OCI-LY3 (cell line): ENCODE data around the gene ERGIC3.

Experiments used
- H2AFZ ChIP-seq: fragments of 200-600, 300-600 bp; shearing (Covaris generic); 2 replicates; pipeline ENCODE4 v1.6.0; 2014; ENCODE audit warnings: antibody characterized with exemption, low read depth, low read length
- H3K27ac ChIP-seq: fragments of 200-600, 300-600 bp; sonication (generic); 2 replicates; pipeline ENCODE4 v1.5.1; 2014; ENCODE audit warnings: mild to moderate bottlenecking, low read length, moderate library complexity, mixed read lengths
- H3K27me3 ChIP-seq: fragments of 200-600, 300-600 bp; sonication (generic); 2 replicates; pipeline ENCODE4 v1.6.1; 2014; ENCODE audit warnings: low read depth, low read length, mixed read lengths
- H3K36me3 ChIP-seq: fragments of 200-600, 300-600 bp; sonication (generic); replicated peaks from 2 replicates; pipeline ENCODE3; 2014; ENCODE audit warnings: low read depth, low read length, mixed read lengths
- H3K4me1 ChIP-seq: fragments of 300-600, 200-600 bp; sonication (generic); 2 replicates; pipeline ENCODE4 v1.6.1; 2014; ENCODE audit warnings: low read length, mixed read lengths
- H3K4me2 ChIP-seq: fragments of 200-600, 300-600 bp; sonication (generic); 2 replicates; pipeline ENCODE4 v1.6.1; 2014; ENCODE audit warnings: low read length, mixed read lengths
- H3K4me3 ChIP-seq: fragments of 300-600, 200-600 bp; sonication (generic); 2 replicates; pipeline ENCODE4 v1.5.1; 2014; ENCODE audit warnings: antibody characterized with exemption, mild to moderate bottlenecking, low read length, moderate library complexity
- H3K79me2 ChIP-seq: fragments of 300-600, 200-600 bp; shearing (Covaris generic); 2 replicates; pipeline ENCODE4 v1.6.1; 2014; ENCODE audit warnings: mild to moderate bottlenecking, low read length, mixed read lengths
- H3K9ac ChIP-seq: fragments of 300-600, 200-600 bp; shearing (Covaris generic); 2 replicates; pipeline ENCODE4 v1.6.0; 2014; ENCODE audit warnings: mild to moderate bottlenecking, low read length, moderate library complexity
- H3K9me3 ChIP-seq: fragments of 200-600, 300-600 bp; shearing (Covaris generic); 2 replicates; pipeline ENCODE4 v1.6.1; 2014; ENCODE audit warnings: low read length, mixed read lengths; ENCODE audit not compliant: insufficient read depth
- H4K20me1 ChIP-seq: fragments of 200-600, 300-600 bp; sonication (generic); 2 replicates; pipeline ENCODE4 v1.6.1; 2016; ENCODE audit warnings: low read length, mixed read lengths; ENCODE audit not compliant: insufficient read depth
- CTCF ChIP-seq: fragments of 200-600, 300-600 bp; sonication (generic); IDR thresholded peaks from 2 replicates; pipeline ENCODE4 v1.5.1; 2014; ENCODE audit warnings: antibody characterized with exemption, low read length, low read depth
- EZH2phosphoT487 ChIP-seq: fragments of 200-600 bp; shearing (Covaris generic); IDR thresholded peaks from 2 replicates; pipeline ENCODE4 v1.6.1; 2018; ENCODE audit warnings: antibody characterized with exemption, mixed run types, low read depth

ERGIC3 gene

GRCh38 chr20:35558451-35558850, 16.6 kb downstream of the ERGIC3 start:
- peaks cover 12% of the 10 kb centered on the region for H3K36me3 ChIP-seq
- H3K9ac ChIP-seq, result no peak overlapping the region
- no peaks in the 10 kb centered on the region for H3K79me2 ChIP-seq
- no peaks in the 10 kb centered on the region for H3K27me3 ChIP-seq
- H4K20me1 ChIP-seq, result no peaks in the 10 kb centered on the region
- no peaks in the 10 kb centered on the region for H3K9me3 ChIP-seq
- no peak overlapping the region for H3K27ac ChIP-seq
- no peaks in the 10 kb centered on the region for H3K4me1 ChIP-seq
- TF ChIP-seq CTCF (no peak), EZH2phosphoT487 (no peak)
- H3K4me2 ChIP-seq, result no peak overlapping the region
- no peak overlapping the region for H3K4me3 ChIP-seq
- H2AFZ ChIP-seq, result no peak overlapping the region

- Histone ChIP-seq H3K4me2 (no peak overlapping the region), H3K36me3 (peaks cover 11% of the 10 kb centered on the region), H3K9me3 (no peaks in the 10 kb centered on the region), H4K20me1 (no peaks in the 10 kb centered on the region), H3K79me2 (no peaks in the 10 kb centered on the region), H3K9ac (no peak overlapping the region), H3K4me1 (no peaks in the 10 kb centered on the region), H3K27me3 (no peaks in the 10 kb centered on the region), H3K27ac (no peak overlapping the region), H2AFZ (no peak overlapping the region), H3K4me3 (no peak overlapping the region)
- no peak for TF ChIP-seq CTCF
- TF ChIP-seq EZH2phosphoT487, result no peak
Observed at GRCh38 chr20:35559042-35559693, 17.3 kb downstream of the ERGIC3 start.

GRCh38 chr20:35560105-35560511, 18.2 kb downstream of the ERGIC3 start:
- no peak overlapping the region for H3K27ac ChIP-seq

GRCh38 chr20:35560541-35560940, 18.7 kb downstream of the ERGIC3 start:
- TF ChIP-seq EZH2phosphoT487, result no peak
- TF ChIP-seq CTCF, result no peak
- H3K4me2 ChIP-seq, result no peak overlapping the region
- H3K36me3 ChIP-seq, result peaks cover 11% of the 10 kb centered on the region
- no peaks in the 10 kb centered on the region for H3K27me3 ChIP-seq
- H3K4me3 ChIP-seq, result no peak overlapping the region
- H3K9me3 ChIP-seq, result no peaks in the 10 kb centered on the region
- H3K9ac ChIP-seq, result no peak overlapping the region
- no peaks in the 10 kb centered on the region for H3K4me1 ChIP-seq
- no peak overlapping the region for H2AFZ ChIP-seq
- no peak overlapping the region for H3K27ac ChIP-seq
- H3K79me2 ChIP-seq, result no peaks in the 10 kb centered on the region
- H4K20me1 ChIP-seq, result no peaks in the 10 kb centered on the region

More at GRCh38 chr20:35560105-35560511, 18.2 kb downstream of the ERGIC3 start:
- H3K9ac ChIP-seq, result no peak overlapping the region
- H3K36me3 ChIP-seq, result peaks cover 11% of the 10 kb centered on the region
- H2AFZ ChIP-seq, result no peak overlapping the region
- H3K4me1 ChIP-seq, result no peaks in the 10 kb centered on the region
- H3K4me3 ChIP-seq, result no peak overlapping the region
- no peak overlapping the region for H3K4me2 ChIP-seq
- H4K20me1 ChIP-seq, result no peaks in the 10 kb centered on the region
- no peaks in the 10 kb centered on the region for H3K9me3 ChIP-seq
- H3K79me2 ChIP-seq, result no peaks in the 10 kb centered on the region
- TF ChIP-seq CTCF (no peak), EZH2phosphoT487 (no peak)
- no peaks in the 10 kb centered on the region for H3K27me3 ChIP-seq
